Gastrocnemius medialis (tissue), 4 donors: Measurements from ENCODE around the gene PNPLA6. TPM values are rescaled to one million over a fixed set of nuclear protein-coding genes. Genes with fewer than 3 reads are reported as not detected.

Experiments used
- ATAC-seq, 2 donors: fragments of 150-250 bp; one replicate each; pipeline ENCODE4 v1.9.1; 2016
- DNase-seq, 2 donors: peaks; one replicate each; pipeline ENCODE4 v3.0.0-alpha.2; 2019
- H3K27ac ChIP-seq, 4 donors: fragments of 200-600 bp; sonication (generic); 1 replicate in 1 of 4; 2 replicates in 3 of 4; pipeline ENCODE4 v1.5.1; 2016 to 2018; ENCODE audit warnings: mild to moderate bottlenecking in 2 of 4, moderate library complexity in 1 of 4
- H3K27me3 ChIP-seq, 3 donors: fragments of 200-600 bp; sonication (generic) in 2 of 3; 1 replicate in 1 of 3; 2 replicates in 2 of 3; pipeline versions ENCODE4 v1.5.1 to v1.6.0; 2016 to 2019; ENCODE audit warnings: mild to moderate bottlenecking in 1 of 3, moderate library complexity in 1 of 3
- H3K36me3 ChIP-seq, 2 donors: fragments of 200-600 bp; sonication (generic) in 1 of 2; one replicate each; pipeline ENCODE4 v1.5.1; 2017 to 2018
- H3K4me1 ChIP-seq, 2 donors: fragments of 200-600 bp; sonication (generic) in 1 of 2; one replicate each; pipeline ENCODE4 v1.5.1; 2016 to 2017; ENCODE audit warnings: mild to moderate bottlenecking in 2 of 2
- H3K4me3 ChIP-seq, 4 donors: fragments of 200-600 bp; sonication (generic) in 3 of 4; 1 replicate in 1 of 4; 2 replicates in 3 of 4; pipeline ENCODE4 v1.5.1; 2016 to 2019; ENCODE audit warnings: mild to moderate bottlenecking in 2 of 4
- H3K9me3 ChIP-seq, 3 donors: fragments of 200-600 bp; sonication (generic) in 2 of 3; 1 replicate in 1 of 3; 2 replicates in 2 of 3; pipeline ENCODE4 v1.5.1; 2016 to 2019
- POLR2A ChIP-seq, 2 donors: fragments of 450-650 bp; IDR thresholded peaks; one replicate each; pipeline ENCODE4 v1.6.1; 2017; ENCODE audit warnings: antibody characterized with exemption in 2 of 2, mild to moderate bottlenecking in 2 of 2, moderate library complexity in 2 of 2
- in situ Hi-C, 4 donors: fragments of 200-750 bp; cut with MboI; loops; one replicate each; pipeline versions ENCODE4 v1.15.0 to v1.8.0; 2017; ENCODE audit warnings: low sequenced_read_pairs in 4 of 4
- intact Hi-C: fragments of 100-400 bp; cut with DNase I; formaldehyde crosslinking; loops from one replicate; pipeline ENCODE4 v1.15.1; 2023; ENCODE audit warnings: low total_unique reads
- total RNA-seq, 4 donors: library from RNA; depleted of rRNA; stranded (reverse); fragments of >200 nt; gene quantifications; one replicate each; pipeline versions ENCODE4 v1.1.0 to v1.2.3, GENCODE V29; 2016
- TF ChIP-seq, protein P1 (sequence below), 5 experiments: fragments of 450-650 bp in 3 of 5; fragments of 200-600 bp in 2 of 5; sonication (generic) in 2 of 5; IDR thresholded peaks in 4 of 5; conservative IDR thresholded peaks in 1 of 5; 1 replicate in 4 of 5; 2 replicates in 1 of 5; pipeline ENCODE4 v1.5.1; 2016 to 2019; ENCODE audit warnings: antibody characterized with exemption in 5 of 5, mild to moderate bottlenecking in 3 of 5, moderate library complexity in 3 of 5

The PNPLA6 gene
- total RNA-seq: 100 to 1,000 TPM in 1 of 4 donors, 10 to 100 TPM in 3; 61.4 to 101 (median 75.1) TPM

DNA sequence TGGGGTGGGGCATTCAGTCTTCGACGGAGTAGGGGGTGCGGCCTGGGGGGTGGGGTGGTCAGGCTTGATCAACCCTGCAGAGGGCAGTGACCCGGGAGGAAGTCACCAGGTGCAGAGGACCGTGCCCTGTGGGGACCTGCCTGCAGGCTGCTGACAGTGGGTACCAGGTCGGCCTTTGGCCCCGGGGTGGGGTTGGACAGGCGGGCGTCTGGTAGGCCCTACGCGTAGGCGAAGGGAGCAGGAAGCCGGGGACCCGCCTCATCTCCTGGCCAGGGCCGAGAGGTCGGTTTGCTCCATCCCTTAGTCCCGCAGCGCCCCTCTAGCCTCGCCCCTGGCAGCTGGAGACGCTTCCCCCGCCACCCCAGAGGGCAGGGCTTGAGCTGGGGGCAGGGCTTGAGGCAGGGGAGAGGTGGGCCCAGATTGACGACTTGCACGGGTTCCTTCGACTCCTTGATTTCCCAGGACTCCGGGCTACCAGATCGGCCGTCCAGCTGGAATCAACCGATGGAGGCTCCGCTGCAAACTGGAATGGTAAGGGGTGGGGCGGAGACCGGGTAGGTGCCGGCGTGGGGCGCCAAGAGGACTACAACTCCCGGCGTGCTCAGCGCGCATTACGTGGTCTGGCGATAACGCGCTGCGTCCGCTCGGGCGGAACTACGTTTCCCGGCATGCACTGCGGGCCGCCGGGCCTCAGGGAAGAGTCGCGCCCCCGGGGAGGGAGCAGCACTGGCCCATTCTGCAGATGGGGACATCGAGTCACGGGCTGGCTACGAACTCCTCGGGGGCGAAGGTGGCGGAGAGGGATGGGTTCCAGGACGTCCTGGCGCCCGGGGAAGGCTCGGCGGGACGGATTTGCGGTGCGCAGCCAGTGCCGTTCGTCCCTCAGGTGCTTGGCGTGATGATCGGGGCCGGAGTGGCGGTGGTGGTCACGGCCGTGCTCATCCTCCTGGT lies at the start of gene PNPLA6:
TSS of gene PNPLA6 (plus strand) at position 671 of the 951 bp plus-strand sequence. CDS start at position 743, 72 bp downstream.
- H3K9me3 ChIP-seq: no peaks in the 10 kb centered on the region
- TF ChIP-seq POLR2A (IDR thresholded peaks at IDR 0.05): peak; percentile 49 to 62
- TF ChIP-seq, protein P1, sequence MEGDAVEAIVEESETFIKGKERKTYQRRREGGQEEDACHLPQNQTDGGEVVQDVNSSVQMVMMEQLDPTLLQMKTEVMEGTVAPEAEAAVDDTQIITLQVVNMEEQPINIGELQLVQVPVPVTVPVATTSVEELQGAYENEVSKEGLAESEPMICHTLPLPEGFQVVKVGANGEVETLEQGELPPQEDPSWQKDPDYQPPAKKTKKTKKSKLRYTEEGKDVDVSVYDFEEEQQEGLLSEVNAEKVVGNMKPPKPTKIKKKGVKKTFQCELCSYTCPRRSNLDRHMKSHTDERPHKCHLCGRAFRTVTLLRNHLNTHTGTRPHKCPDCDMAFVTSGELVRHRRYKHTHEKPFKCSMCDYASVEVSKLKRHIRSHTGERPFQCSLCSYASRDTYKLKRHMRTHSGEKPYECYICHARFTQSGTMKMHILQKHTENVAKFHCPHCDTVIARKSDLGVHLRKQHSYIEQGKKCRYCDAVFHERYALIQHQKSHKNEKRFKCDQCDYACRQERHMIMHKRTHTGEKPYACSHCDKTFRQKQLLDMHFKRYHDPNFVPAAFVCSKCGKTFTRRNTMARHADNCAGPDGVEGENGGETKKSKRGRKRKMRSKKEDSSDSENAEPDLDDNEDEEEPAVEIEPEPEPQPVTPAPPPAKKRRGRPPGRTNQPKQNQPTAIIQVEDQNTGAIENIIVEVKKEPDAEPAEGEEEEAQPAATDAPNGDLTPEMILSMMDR (IDR thresholded peaks at IDR 0.05 in 4 of 5, conservative IDR thresholded peaks at IDR 0.05 in 1 of 5): no peak
- intact Hi-C loops: loop anchor here (1.0 to 2.0 kb wide), 2 partner anchors 16 to 19 kb away; partner anchors contain the start of gene ZNF358
- no peaks in the 10 kb centered on the region for H3K27me3 ChIP-seq
- peak within 1 kb of the TSS; percentile 86 to 90 (median 88) for H3K27ac ChIP-seq
- in situ Hi-C loops: loop anchor here in 1 of 4 donors (25.0 kb wide), 1 partner anchor 148 kb away; no protein-coding TSS in a partner anchor
- H3K4me1 ChIP-seq: peaks cover 15 to 23% of the 10 kb centered on the region in 2 donors
- peak; percentile 88 to 93 for DNase-seq
- H3K36me3 ChIP-seq: peaks cover 0 to 31% of the 10 kb centered on the region in 2 donors
- peak; percentile 82 to 84 for ATAC-seq
- H3K4me3 ChIP-seq: peak within 1 kb of the TSS; percentile 88 to 92 (median 90)

DNA sequence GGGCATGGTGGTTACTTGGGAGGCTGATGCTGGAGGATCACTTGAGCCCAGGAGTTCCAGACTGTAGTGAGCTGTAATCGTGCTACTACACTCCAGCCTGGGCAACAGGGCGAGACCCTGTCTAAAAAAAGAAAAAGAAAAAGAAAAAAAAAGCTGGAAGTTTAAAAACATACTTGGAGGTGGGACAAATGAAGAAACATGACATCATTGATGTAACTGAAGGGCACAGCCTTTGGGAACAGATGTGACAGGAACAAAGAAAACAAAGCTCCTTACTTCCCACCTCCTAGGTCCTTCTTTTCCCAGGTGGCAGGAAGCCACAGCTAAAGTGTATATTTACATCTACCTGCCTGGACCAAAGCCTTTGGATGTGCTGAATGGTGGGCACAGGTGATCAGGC lies 48.6 kb upstream of the PNPLA6 start:
- DNase-seq (no peak), ATAC-seq (no peak)
- intact Hi-C loops (no loop called here), in situ Hi-C loops (no loop called here)
- H3K27ac ChIP-seq: no peak overlapping the region
- TF ChIP-seq, protein P1 (IDR thresholded peaks at IDR 0.05 in 4 of 5, conservative IDR thresholded peaks at IDR 0.05 in 1 of 5): no peak
- TF ChIP-seq POLR2A (IDR thresholded peaks at IDR 0.05): no peak
- H3K4me1 ChIP-seq: peaks cover 0 to 8% of the 10 kb centered on the region in 2 donors
- no peaks in the 10 kb centered on the region for H3K36me3 ChIP-seq
- no peaks in the 10 kb centered on the region for H3K27me3 ChIP-seq
- H3K4me3 ChIP-seq: no peak overlapping the region
- H3K9me3 ChIP-seq: no peaks in the 10 kb centered on the region

DNA sequence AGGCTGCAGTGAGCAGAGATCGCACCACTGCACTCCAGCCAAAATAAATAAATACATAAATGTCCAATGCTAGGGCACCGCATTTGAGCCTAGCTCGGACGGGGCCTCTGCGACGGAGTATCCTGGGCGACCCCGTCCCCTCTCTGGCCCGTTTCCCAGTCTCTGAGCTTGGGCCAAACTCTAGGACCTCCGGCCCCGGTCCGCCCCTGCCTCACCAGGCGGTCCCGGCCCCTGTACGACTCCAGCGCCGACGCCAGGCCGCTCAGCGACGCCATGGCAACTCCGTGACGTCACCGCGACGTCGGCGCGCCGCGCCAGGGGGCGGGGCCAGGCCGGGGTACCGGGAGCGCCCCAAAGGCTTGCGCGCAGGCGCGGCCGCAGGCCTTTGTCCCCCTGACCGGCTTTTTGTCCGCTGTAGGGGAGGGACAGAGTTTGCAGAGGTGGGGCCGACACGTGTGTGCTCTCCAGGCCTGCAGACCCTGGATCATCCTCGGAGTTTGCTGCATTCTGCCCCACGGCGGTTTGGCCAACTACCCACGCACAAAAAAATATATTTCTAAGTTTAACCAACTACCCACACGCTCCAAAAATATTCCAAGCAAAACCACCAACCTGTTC lies 46.7 kb upstream of the PNPLA6 start, which contains the start of gene PEX11G:
TSS of gene PEX11G (minus strand) at position 300 of the 618 bp plus-strand sequence. CDS start at position 275, 25 bp downstream.
- Histone ChIP-seq H3K36me3 (no peaks in the 10 kb centered on the region), H3K4me1 (peaks cover under 1 to 8% of the 10 kb centered on the region in 2 donors), H3K4me3 (peak within 1 kb of the TSS; percentile 65 to 87 (median 67)), H3K9me3 (no peaks in the 10 kb centered on the region), H3K27ac (peak within 1 kb of the TSS; percentile 73 to 90 (median 84)), H3K27me3 (no peaks in the 10 kb centered on the region)
- intact Hi-C loops: loop anchor here (2.0 kb wide), 2 partner anchors 34 to 140 kb away; partner anchors contain the start of genes MCOLN1, PET100 and XAB2
- in situ Hi-C loops: no loop called here
- TF ChIP-seq, protein P1 (IDR thresholded peaks at IDR 0.05 in 4 of 5, conservative IDR thresholded peaks at IDR 0.05 in 1 of 5): no peak
- TF ChIP-seq POLR2A (IDR thresholded peaks at IDR 0.05): peak; percentile 52 to 62
- peak; percentile 73 to 81 for DNase-seq
- peak; percentile 94 to 95 for ATAC-seq

DNA sequence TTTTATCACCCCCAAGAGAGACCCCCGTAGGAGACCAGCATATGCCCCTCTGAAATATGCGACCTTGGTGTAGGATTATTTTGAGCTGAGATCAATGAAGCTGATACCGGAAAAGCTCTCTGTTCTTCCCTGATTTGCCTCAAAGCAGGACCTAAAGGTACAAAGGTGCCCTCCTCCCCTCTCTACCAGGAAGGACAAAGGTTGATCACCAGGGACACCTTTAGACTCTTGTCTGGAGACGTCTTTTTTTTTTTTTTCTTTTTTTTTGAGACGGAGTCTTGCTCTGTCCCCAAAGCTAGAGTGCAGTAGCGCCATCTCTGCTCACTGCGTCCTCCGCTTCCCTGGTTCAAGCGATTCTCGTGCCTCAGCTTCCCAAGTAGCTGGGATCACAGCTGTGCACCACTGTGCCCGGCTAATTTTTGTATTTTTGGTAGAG lies 45.9 kb upstream of the PNPLA6 start:
- TF ChIP-seq, protein P1 (IDR thresholded peaks at IDR 0.05 in 4 of 5, conservative IDR thresholded peaks at IDR 0.05 in 1 of 5): no peak
- TF ChIP-seq POLR2A (IDR thresholded peaks at IDR 0.05): no peak
- intact Hi-C loops (loop anchor here (2.0 to 10.0 kb wide), 3 partner anchors 33 to 285 kb away; partner anchors contain the start of genes MCOLN1, PET100 and XAB2), in situ Hi-C loops (no loop called here)
- Histone ChIP-seq H3K27me3 (no peaks in the 10 kb centered on the region), H3K9me3 (no peaks in the 10 kb centered on the region), H3K4me3 (peak overlapping the region in 3 of 4 donors; percentile 65 to 87 (median 67)), H3K4me1 (peaks cover 8 to 13% of the 10 kb centered on the region in 2 donors), H3K36me3 (no peaks in the 10 kb centered on the region), H3K27ac (peak overlapping the region in 3 of 4 donors; percentile 73 to 90 (median 84))
- no peak for DNase-seq
- no peak for ATAC-seq
